NCI-H526 (cell line): ENCODE data around the gene RAB6A.
"Not testable (repeated sequence)": the region's sequence is repeated elsewhere in the genome, so short reads cannot be mapped to it uniquely, and the experiment has no call there.

ENCODE experiments used
- DNase-seq, 2 experiments: peaks; one replicate each; lab custom pipeline; 2025; lab: John Stamatoyannopoulos, UW

The RAB6A gene

DNA sequence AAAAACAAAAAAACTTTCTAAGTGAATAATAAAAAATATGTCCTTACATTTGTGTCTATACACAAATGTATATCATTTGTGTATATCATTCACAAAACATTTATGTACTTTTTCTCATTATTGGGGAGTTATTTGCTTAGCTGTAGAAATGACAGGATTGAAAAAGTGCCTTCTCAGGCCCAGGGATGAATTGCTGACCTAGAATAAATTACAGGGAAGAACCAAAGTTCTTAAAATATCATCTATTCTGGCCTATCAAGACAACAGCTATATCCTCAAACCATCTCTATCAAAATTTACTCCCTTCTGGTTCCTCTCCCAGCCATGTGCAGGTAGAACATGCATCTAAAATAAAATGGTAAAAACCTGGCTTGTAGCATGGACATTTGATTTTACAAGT lies 1.9 kb upstream of the RAB6A start:
- DNase-seq, result no peak

DNA sequence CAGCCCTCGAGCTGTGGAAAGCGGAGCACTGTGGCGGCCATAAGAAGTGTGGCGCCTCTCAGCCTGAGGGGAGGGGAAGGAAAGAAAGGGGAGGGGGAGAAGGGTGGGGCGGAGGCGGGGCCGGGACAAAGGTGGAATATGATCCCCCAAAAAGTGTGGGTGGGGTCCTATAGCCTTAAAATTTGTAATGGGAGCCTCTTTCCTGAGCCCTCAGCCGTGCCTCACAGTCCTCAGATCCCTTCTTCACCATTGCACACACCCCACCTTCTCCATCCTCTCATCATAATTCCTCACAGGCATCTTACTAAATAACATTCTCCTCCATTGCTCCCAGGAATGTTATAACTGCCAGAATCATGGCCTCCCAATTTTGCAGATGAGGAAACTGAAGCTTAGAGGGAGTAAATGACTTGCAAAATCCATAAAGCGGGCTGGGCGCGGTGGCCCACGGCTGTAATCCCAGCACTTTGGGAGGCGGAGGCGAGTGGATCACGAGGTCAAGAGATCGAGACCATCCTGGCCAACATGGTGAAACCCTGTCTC lies 600 bp upstream of the RAB6A start:
- DNase-seq, result no peak

DNA sequence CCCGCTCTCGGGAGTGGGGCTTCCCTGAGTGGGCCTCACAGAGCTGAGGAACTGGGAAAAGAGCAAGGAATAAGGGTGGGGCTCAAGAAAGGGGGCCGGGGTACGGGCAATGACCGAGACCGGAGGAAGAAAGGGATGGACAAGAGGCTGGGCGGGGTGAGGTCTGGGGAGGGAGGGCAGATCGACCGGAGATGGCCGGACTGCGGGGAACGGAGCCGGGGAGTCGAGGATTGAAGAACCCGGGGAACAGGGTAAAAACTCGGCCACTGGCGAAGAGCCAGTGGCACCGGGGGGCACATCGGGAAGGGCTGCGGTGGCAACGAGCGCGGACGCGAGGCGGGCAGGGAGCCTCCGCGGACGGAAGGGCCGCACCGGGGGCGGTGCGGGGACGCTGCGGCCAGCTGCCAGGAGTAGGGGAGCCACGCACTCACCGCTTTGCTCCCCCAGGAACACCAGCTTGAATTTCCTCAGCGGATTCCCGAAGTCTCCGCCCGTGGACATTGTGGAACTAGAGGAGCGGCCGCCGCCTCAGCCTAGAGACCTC lies 667 bp downstream of the RAB6A start:
- peak in 1 of 2 experiments; percentile 74 for DNase-seq

DNA sequence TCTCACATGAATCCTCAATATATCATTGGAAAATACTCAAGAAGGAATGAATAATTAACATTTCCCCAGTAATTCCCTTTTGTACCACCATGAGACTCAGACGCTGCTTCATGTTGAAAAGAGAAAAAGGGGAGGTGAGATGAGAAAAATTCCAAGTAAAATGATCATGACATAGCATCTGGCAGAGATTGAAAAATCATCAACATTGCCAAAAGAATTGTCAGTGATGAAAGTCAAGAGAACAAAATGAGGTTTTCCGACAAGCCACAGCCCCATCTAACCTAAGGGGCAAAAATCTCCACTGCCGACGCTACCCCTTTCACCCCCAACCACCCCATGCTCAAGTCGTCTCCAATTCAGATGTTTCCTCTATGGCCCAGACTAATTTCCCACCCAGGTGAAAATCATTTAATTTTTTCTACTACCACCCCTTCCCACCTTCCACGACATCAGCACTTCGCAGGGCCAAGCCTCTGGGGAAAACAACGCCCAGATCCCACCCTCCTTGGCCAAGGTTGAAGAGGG lies 1.2 kb downstream of the RAB6A start:
- peak in 1 of 2 experiments; percentile 46 for DNase-seq

DNA sequence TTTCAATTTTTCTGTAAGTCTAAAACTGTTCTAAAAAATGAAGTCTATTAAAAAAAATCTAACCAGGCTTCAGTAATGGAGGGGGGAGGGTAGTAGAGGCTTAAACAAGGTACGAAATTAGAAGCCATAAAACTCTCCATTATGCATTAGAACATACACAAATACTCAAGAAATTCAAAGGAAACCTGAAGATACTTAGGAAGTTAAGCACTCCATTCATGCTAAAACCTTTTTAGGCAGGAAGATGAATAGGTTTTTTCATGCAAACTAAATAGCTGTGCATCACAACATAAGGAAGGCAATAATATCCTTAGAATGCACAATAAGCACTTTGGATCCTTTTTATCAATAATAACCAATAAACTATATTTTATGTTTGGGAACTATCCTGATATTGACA lies 2.4 kb downstream of the RAB6A start:
- DNase-seq, result no peak

DNA sequence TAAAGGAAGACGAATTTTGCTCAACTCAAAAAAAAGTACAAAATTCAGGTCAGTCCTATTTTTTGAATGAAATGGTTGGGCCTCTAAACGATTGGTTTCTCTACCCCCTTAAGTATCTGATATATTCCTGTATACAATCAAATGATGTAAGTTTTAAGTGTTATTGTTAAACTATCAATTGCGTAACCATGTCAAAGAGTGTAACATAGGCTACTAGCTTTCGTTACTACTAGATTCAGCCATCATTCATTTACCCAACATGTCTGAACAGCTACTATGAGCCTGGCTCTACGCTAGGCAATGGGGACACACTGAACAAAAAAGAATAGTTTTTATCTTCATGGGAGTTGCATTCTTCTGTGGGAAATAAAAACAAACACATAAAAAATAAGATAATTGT lies 3.3 kb downstream of the RAB6A start:
- DNase-seq, result no peak

DNA sequence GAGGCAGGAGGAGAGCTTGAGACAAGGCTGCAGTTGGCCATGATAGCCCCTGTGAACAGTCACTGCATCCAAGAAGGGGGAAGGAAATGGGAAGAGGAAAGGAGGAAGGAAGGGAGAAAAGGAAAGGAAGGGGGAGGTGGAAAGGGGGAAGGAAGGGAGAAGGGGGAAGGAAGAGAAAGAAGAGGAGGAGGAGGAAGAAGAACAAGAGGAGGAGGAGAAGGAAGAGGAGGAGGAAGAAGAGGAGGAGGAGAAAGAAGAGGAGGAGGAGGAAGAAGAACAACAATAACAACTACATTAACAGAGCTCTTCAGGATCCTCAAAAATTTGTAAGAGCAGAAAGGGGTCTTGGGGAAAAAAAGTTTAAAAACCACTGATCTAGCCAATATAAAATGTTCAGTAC lies 5.2 kb downstream of the RAB6A start:
- DNase-seq, result no peak

DNA sequence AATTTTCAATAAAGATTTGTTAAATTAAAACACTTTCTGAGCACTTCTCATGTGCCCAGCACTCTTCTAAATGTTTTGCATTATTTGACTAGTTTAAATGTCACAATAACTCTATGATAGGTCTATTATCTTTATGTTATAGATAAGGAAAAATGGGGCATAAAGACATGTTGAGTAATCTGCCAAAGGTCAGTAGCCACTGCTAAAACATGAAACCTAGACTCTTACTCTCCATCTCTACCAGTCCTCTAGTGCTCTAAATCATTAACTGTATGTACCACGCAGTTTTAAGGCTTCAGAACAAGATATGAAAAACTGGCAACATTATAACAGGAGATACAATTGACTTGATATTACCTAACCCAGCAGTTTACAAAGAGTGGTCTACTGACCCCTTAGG lies 6.9 kb downstream of the RAB6A start:
- DNase-seq, result peak in 1 of 2 experiments; percentile 51

DNA sequence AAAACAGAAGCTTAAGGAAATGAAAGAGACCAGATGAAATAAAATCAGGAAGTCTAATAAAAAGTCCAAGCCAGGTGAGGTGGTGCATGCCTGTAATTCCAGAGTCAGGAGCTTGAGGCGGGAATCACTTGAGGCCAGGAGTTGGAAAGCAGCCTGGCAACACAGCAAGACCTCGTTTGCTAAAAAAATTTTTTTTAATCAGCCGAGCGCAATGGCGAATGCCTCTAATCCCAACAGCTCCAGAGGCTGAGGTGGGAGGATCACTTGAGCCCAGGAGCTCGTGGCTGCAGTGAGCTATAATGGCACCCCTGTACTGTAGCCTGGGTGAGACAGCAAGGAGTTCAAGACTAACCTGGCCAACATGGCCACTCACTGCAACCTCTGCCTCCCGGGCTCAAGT lies 8.0 kb downstream of the RAB6A start:
- DNase-seq, result no peak

DNA sequence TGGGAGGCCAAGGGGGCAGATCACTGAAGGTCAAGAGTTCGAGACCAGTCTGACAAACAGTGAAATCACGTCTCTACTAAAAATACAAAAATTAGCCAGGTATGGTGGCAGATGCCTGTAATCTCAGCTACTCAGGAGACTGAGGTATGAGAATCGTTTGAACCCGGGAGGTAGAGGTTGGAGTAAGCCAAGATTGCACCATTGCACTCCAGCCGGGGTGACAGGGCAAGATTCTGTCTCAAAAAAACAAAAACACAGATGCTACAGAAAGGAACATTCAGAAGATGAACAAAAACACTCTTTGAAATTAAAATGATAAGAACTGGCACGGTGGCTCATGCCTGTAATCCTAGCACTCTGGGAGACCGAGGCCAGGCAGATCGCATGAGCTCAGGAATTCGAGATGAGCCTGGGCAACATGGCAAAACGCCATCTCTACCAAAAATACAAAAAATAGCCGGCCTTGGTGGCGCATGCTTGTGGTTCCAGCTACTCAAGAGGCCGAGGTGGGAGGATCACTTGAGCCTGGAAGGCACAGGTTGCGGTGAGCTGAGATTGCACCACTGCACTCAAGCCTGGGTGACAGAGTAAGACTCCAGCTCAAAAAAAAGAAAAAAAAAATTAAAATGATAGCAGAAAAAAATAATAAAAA lies 8.5 kb downstream of the RAB6A start:
- no peak for DNase-seq

DNA sequence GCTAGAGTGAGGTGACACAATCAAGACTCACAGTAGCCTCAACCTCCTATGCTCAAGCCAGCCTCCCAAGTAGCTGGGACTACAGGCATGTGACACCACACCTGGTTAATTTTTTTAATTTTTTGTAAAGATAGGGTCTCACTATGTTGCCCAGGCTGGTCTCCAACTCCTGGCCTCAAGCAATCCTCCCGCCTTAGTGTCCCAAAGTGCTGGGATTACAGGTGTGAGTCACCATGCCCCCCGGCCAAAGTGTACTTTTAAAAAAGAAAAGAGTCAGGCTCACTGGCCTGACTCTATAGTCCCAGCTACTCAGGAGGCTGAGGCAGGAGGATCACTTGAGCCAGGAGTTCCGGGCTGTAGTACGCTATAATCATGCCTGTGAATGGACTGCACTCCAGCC lies 10.0 kb downstream of the RAB6A start:
- not testable (repeated sequence) for DNase-seq

DNA sequence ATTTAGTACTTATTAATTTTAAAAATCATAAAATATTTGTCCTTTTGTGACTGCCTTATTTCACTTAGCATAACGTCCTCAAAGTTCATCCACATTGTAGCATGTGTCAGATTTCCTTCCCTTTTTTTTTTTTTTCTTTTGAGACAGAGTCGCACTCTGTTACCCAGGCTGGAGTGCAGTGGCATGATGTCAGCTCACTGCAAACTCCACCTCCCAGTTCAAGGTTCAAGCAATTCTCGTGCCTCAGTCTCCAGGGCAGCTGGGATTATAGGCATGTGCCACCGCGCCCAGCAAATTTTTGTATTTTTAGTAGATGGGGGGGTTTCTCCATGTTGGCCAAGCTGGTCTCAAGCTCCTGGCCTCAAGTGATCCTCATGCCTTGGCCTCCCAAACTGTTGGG lies 10.6 kb downstream of the RAB6A start:
- no peak for DNase-seq

DNA sequence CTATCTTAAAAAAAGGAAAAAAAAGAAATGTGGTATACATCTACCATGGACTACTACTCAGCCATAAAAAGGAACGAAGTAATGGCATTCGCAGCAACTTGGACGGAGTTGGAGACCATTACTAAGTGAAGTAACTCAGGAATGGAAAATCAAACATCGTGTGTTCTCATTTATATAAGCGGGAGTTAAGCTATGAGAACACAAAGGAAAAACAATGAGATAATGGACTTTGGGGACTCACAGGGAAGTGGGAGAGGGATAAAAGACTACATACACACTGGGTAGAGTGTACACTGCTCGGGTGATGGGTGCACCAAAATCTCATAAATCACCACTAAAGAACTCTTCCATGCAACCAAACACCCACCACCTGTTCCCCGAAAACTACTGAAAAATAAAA lies 11.8 kb downstream of the RAB6A start:
- no peak for DNase-seq

DNA sequence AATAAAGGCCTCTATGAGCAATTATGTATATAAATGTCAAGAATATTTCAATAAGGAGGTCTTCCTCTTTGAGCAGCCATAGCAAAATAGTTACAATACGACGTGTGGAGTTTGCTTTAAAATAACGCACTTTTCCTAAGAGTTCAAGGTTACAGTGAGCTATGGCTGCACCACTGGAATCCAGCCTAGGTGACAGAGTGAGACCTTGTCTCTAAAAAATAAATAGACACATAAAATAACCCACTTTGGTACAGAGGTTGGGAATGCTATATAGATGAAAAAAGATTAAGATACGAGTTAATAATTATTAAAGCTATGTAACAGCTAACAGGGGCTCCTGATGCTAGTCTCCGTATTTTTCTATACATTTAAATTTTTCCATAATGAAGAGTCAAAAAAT lies 12.6 kb downstream of the RAB6A start:
- DNase-seq, result no peak

DNA sequence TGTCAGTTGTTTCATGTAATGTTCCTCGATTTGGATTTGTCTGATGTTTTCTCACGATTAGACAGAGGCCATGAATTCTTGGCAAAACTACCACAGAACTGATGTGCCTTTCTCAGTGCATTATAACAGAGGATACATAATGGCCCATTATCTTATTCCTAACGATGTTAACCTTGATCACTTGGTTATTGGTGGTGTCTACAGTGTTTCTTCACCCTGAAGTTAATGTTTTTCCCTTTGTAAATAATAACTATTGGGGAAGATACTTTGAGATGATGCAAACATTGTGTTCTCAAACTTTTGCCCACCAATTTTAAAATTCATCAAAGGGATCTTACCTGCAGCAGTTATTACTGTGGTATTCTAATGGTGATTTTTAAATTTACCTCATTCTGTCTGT lies 13.1 kb downstream of the RAB6A start:
- DNase-seq, result no peak

DNA sequence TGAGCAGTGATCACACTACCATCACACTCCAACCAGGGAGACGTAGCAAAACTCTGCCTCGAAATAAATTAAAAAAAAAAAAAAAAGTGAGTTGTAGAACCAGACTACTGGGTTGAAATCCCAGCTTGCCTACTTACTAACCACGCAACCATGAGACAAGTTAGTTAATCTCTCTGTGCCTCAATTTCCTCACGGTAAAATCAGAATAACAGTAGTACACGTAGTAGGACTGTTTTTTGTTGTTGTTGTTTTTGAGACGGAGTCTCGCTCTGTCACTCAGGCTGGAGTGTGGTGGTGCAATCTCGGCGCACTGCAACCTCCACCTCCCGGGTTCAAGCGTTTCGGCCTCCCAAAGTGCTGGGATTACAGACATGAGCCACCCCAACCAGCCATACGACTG lies 14.2 kb downstream of the RAB6A start:
- no peak for DNase-seq

DNA sequence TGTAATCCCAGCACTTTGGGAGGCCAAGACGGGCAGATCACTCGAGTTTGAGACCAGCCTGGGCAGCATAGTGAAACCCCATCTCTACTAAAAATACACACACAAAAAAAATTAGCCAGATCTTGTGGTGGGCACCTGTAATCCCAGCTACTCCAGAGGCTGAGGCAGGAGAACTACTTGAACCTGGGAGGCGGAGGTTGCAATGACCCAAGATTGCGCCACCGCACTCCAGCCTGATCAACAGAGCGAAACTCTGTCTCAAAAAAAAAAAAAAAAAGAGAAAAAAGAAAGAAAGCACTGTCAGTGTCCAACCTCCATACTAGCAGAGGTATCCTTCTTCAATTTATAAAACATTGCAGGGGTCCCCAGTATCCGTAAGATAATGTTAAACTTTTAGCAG lies 17.8 kb downstream of the RAB6A start:
- no peak for DNase-seq

DNA sequence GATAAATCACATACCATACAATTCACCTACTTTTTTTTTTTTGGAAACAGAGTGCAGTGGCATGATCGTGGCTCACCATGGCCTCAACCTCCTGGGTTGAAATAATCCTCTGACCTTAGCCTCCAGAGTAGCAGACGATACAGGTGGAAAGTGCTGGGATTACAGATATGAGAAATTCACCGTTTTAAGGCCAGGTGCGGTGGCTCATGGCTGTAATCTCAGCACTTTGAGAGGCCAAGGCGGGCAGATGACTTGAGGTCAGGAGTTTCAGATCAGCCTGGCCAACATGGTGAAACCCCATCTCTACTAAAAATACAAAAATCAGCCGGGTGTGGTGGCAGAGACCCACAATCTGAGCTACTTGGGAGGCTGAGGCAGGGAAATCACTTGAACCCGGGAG lies 24.9 kb downstream of the RAB6A start:
- DNase-seq, result not testable (repeated sequence)

DNA sequence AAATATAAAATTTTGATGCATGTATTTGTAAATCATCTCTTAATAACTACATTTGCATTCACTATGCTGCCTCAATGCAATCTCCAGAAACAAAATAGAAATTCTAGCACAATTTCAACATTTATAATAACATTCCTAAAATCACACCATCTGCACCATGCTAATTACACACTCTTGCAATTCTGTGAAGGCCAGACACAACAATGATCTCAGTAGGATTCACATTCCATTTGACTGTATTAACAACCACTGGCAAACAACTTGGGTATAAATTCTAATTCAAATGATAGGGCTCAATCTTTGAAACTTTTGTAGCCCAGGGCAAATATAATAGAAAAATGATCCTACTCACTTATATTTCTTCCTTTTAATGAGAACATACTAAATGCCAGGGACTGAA lies 25.9 kb downstream of the RAB6A start:
- DNase-seq, result no peak

DNA sequence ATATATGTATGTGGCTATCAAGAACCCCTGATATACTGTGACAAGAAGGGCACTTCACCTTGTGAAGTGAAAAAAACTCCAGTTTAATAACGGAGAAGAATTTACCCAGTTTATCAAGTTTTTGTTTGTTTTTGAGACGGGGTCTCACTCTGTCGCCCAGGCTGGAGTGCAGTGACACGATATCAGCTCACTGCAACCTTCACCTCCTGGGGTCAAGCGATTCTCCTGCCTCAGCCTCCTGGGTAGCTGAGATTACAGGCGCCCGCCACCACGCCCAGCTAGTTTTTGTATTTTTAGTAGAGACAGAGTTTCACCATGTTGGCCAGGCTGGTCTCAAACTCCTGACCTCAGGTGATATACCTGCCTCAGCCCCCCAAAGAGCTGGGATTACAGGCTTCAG lies 26.9 kb downstream of the RAB6A start:
- DNase-seq, result not testable (repeated sequence)

DNA sequence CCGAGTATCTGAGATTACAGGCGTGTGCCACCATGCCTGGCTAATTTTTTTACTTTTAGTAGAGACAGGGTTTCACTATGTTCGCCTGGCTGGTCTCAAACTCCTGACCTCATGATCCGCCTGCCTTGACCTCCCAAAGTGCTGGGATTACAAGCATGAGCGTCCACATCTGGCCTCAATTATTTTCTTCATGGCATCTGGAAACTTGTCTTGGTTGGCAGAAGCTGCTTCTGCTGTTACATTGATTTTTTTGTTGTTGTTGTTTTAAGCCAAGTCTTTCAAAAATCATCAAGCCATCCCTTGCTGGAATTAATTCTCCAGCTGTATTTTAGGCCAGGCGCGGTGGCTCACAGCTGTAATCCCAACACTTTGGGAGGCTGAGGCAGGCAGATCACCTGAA lies 27.9 kb downstream of the RAB6A start:
- DNase-seq, result not testable (repeated sequence)

DNA sequence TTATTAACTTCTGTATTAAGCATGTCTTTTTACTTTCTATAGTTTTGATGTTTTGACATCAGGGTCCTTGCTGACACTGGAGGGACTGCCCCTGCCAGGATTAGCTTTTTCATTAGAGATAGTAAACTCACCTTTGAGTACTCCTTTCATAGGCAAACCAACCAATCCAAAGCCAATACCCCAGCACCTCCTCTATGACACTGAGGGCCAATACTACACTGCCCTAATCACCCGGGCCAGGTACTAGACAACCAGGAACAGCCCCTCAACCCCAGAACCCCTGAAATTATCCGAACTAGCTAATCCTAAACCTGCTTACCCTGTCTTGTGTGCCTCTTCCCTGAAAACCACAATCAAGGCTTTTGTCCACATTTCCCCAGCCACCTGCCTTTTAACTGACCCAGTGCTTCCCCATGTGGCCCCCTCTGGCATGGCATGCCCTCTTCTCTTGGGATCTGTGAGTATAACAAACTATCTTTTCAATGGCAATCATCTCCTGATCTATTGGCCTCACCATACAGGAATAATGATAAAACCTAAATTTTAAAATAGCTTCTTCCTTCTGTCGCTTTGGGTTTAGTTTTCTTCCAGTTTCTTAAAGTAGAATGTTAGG lies 31.2 kb downstream of the RAB6A start:
- peak; percentile 10 to 49 for DNase-seq

DNA sequence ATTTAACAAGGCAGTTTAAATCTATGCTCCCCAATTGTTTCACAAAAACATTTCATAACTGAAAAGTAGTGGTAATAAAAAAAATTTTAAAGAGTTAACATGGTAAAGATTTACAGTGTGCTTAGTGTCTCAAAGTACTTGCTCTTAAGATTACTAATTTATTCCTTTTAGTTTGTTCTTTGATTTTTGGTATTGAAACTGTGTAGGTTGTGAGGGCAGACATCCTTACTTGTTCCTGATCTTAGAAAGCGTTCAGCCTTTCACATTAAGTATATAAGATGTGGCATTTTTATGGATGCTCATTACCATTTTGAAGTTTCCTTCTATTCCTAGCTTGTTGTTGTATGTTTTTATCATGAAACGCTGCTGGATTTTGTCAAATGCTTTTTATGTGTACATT lies 32.9 kb downstream of the RAB6A start:
- DNase-seq, result no peak
